Measurements from ENCODE around the gene MAN2A2.
A peak's percentile ranks its signal among the peaks of the same experiment; 100 is the strongest.
"Not testable (repeated sequence)": the region's sequence is repeated elsewhere in the genome, so short reads cannot be mapped to it uniquely, and the experiment has no call there.

The MAN2A2 gene

GRCh38 chr15:90871716-90872485 lies 31.2 kb upstream of the MAN2A2 start:
- DNase-seq (ENCODE audit: low spot score) = no peak

GRCh38 chr15:90872486-90873184 lies 30.5 kb upstream of the MAN2A2 start:
- peak; percentile 70 for DNase-seq (ENCODE audit: low spot score)

- DNase-seq (ENCODE audit: low spot score) = no peak
Observed at GRCh38 chr15:90873488-90873997, 29.6 kb upstream of the MAN2A2 start.

- DNase-seq (ENCODE audit: low spot score) = no peak
Observed at GRCh38 chr15:90873998-90874605, 29.0 kb upstream of the MAN2A2 start.

- not testable (repeated sequence) for DNase-seq (ENCODE audit: low spot score)
Observed at GRCh38 chr15:90874986-90875385, 28.1 kb upstream of the MAN2A2 start.

- DNase-seq (ENCODE audit: low spot score) = no peak
Observed at GRCh38 chr15:90875549-90875981, 27.5 kb upstream of the MAN2A2 start.

GRCh38 chr15:90876046-90876445 lies 27.1 kb upstream of the MAN2A2 start:
- DNase-seq (ENCODE audit: low spot score) = no peak

- no peak for DNase-seq (ENCODE audit: low spot score)
Observed at GRCh38 chr15:90876512-90877170, 26.5 kb upstream of the MAN2A2 start.

GRCh38 chr15:90877315-90877714 lies 25.8 kb upstream of the MAN2A2 start:
- DNase-seq (ENCODE audit: low spot score) = no peak

- no peak for DNase-seq (ENCODE audit: low spot score)
Observed at GRCh38 chr15:90877996-90878395, 25.1 kb upstream of the MAN2A2 start.

- DNase-seq (ENCODE audit: low spot score) = no peak
Observed at GRCh38 chr15:90878660-90879059, 24.4 kb upstream of the MAN2A2 start.

- no peak for DNase-seq (ENCODE audit: low spot score)
Observed at GRCh38 chr15:90879730-90880366, 23.3 kb upstream of the MAN2A2 start.

- DNase-seq (ENCODE audit: low spot score) = no peak
Observed at GRCh38 chr15:90880381-90881145, 22.5 kb upstream of the MAN2A2 start.

- DNase-seq (ENCODE audit: low spot score) = no peak
Observed at GRCh38 chr15:90881181-90881977, 21.7 kb upstream of the MAN2A2 start.

GRCh38 chr15:90881978-90882721 lies 21.0 kb upstream of the MAN2A2 start:
- DNase-seq (ENCODE audit: low spot score) = no peak

- no peak for DNase-seq (ENCODE audit: low spot score)
Observed at GRCh38 chr15:90882781-90883525, 20.1 kb upstream of the MAN2A2 start.

GRCh38 chr15:90883526-90883975 lies 19.6 kb upstream of the MAN2A2 start:
- DNase-seq (ENCODE audit: low spot score) = no peak

- no peak for DNase-seq (ENCODE audit: low spot score)
Observed at GRCh38 chr15:90883976-90884718, 19.0 kb upstream of the MAN2A2 start, which contains the start of gene FES. Gene FES, plus strand, starts transcription at chr15:90884504. Its CDS starts 542 bp downstream, at chr15:90885046.
